Nephron progenitor cell (in vitro differentiated cells): ENCODE results near the gene LMNB1.

Experiments
- DNase-seq: peaks from one replicate; pipeline ENCODE4 v3.0.0; 2021
- H3K27ac Mint-ChIP-seq: 2 replicates; pipeline ENCODE4 v1.8.0; 2021; ENCODE audit warnings: mild to moderate bottlenecking, moderate library complexity, mixed read lengths
- H3K27me3 Mint-ChIP-seq: 2 replicates; pipeline ENCODE4 v1.8.0; 2021; ENCODE audit warnings: mild to moderate bottlenecking, low read depth, mixed read lengths; ENCODE audit not compliant: poor library complexity
- H3K36me3 Mint-ChIP-seq: 2 replicates; pipeline ENCODE4 v1.8.0; 2021; ENCODE audit warnings: low read depth, mixed read lengths
- H3K4me1 Mint-ChIP-seq: 2 replicates; pipeline ENCODE4 v1.8.0; 2021; ENCODE audit warnings: mixed read lengths
- H3K4me3 Mint-ChIP-seq: 2 replicates; pipeline ENCODE4 v1.8.0; 2021; ENCODE audit warnings: mild to moderate bottlenecking, moderate library complexity, mixed read lengths
- H3K9me3 Mint-ChIP-seq: 2 replicates; pipeline ENCODE4 v1.8.0; 2021; ENCODE audit warnings: mild to moderate bottlenecking, moderate library complexity, mixed read lengths
- CTCF ChIP-seq: fragments of 200-600 bp; sonication (generic); IDR thresholded peaks from 2 replicates; pipeline ENCODE4 v1.5.0; 2021; ENCODE audit warnings: antibody characterized with exemption

The LMNB1 gene

GRCh38 chr5:126846344-126846743, 69.4 kb downstream of the LMNB1 start:
- Mint-ChIP-seq H3K9me3 (no peaks in the 10 kb centered on the region), H3K4me3 (no peak overlapping the region), H3K27ac (peak overlapping the region; percentile 15), H3K4me1 (peaks cover 87% of the 10 kb centered on the region), H3K36me3 (no peaks in the 10 kb centered on the region), H3K27me3 (peaks cover 6% of the 10 kb centered on the region)
- no peak for TF ChIP-seq CTCF
- no peak for DNase-seq

GRCh38 chr5:126846744-126847455, 70.0 kb downstream of the LMNB1 start:
- Mint-ChIP-seq H3K4me1 (peaks cover 87% of the 10 kb centered on the region), H3K9me3 (no peaks in the 10 kb centered on the region), H3K27ac (peak overlapping the region; percentile 29), H3K4me3 (no peak overlapping the region), H3K36me3 (no peaks in the 10 kb centered on the region), H3K27me3 (peaks cover 6% of the 10 kb centered on the region)
- TF ChIP-seq CTCF = no peak
- DNase-seq = no peak

GRCh38 chr5:126847456-126847820, 70.5 kb downstream of the LMNB1 start:
- no peaks in the 10 kb centered on the region for H3K9me3 Mint-ChIP-seq
- peaks cover 6% of the 10 kb centered on the region for H3K27me3 Mint-ChIP-seq
- H3K4me1 Mint-ChIP-seq = peaks cover 87% of the 10 kb centered on the region
- no peak for DNase-seq
- peak overlapping the region; percentile 29 for H3K27ac Mint-ChIP-seq
- H3K36me3 Mint-ChIP-seq = no peaks in the 10 kb centered on the region
- TF ChIP-seq CTCF = no peak
- H3K4me3 Mint-ChIP-seq = peak overlapping the region; percentile 29

- peaks cover under 1% of the 10 kb centered on the region for H3K36me3 Mint-ChIP-seq
- no peaks in the 10 kb centered on the region for H3K9me3 Mint-ChIP-seq
- peak overlapping the region; percentile 29 for H3K27ac Mint-ChIP-seq
- no peak for DNase-seq
- H3K4me3 Mint-ChIP-seq = peak overlapping the region; percentile 29
- H3K4me1 Mint-ChIP-seq = peaks cover 90% of the 10 kb centered on the region
- TF ChIP-seq CTCF = no peak
- H3K27me3 Mint-ChIP-seq = peaks cover 6% of the 10 kb centered on the region
Observed at GRCh38 chr5:126847826-126848251, 70.9 kb downstream of the LMNB1 start.

GRCh38 chr5:126848253-126848652, 71.3 kb downstream of the LMNB1 start:
- Mint-ChIP-seq H3K4me3 (peak overlapping the region; percentile 29), H3K36me3 (peaks cover 5% of the 10 kb centered on the region), H3K9me3 (no peaks in the 10 kb centered on the region), H3K27me3 (peaks cover 4% of the 10 kb centered on the region), H3K4me1 (peaks cover 90% of the 10 kb centered on the region), H3K27ac (no peak overlapping the region)
- no peak for DNase-seq
- no peak for TF ChIP-seq CTCF

- H3K27me3 Mint-ChIP-seq = peaks cover 2% of the 10 kb centered on the region
- no peak overlapping the region for H3K4me3 Mint-ChIP-seq
- no peak overlapping the region for H3K27ac Mint-ChIP-seq
- H3K4me1 Mint-ChIP-seq = peaks cover 88% of the 10 kb centered on the region
- peaks cover 14% of the 10 kb centered on the region for H3K36me3 Mint-ChIP-seq
- H3K9me3 Mint-ChIP-seq = peaks cover 4% of the 10 kb centered on the region
- no peak for TF ChIP-seq CTCF
- no peak for DNase-seq
Observed at GRCh38 chr5:126849101-126849678, 72.3 kb downstream of the LMNB1 start.
